NCI-H1436 (cell line): Measurements from ENCODE around the gene BCAS1.

Experiments
- DNase-seq: peaks from one replicate; lab custom pipeline; 2025; lab: John Stamatoyannopoulos, UW

The BCAS1 gene

DNA sequence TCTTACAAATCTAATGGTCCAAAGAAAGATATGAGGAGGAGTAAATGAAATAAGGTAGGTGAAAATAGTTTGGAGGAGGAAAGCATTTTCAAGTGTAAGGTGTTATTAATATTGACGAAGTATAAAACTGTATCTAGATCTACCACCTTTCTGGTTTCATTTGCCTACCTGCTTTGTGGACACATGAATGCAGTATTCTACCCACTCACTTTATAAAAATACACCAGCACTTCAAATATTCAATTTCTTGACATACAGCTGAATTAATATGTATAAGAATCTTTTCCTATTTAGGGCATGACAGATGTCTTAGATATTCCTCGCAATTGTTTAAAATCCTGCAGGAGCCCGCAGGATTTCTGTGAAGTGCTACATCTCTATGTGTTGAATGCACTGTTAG is 108.0 kb downstream of the BCAS1 start:
- no peak for DNase-seq

DNA sequence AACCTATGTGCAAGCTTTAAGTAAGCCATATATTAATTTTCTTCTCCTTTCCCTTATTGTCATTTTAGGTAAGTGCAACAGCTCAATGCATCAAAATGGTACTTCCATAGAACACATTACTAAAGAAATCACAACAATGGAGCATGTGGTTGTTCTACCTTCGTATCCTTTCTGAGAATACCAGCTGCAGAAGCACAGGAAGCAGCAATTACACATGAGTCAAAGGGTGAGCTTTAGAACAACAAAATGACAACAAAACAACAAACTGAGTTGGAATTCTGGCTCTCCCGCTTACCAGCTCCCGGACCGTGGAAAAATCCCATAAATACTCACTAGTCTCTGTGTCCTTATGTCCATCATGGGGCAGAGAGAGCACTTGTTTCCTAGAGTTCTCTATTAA is 108.9 kb downstream of the BCAS1 start:
- no peak for DNase-seq

DNA sequence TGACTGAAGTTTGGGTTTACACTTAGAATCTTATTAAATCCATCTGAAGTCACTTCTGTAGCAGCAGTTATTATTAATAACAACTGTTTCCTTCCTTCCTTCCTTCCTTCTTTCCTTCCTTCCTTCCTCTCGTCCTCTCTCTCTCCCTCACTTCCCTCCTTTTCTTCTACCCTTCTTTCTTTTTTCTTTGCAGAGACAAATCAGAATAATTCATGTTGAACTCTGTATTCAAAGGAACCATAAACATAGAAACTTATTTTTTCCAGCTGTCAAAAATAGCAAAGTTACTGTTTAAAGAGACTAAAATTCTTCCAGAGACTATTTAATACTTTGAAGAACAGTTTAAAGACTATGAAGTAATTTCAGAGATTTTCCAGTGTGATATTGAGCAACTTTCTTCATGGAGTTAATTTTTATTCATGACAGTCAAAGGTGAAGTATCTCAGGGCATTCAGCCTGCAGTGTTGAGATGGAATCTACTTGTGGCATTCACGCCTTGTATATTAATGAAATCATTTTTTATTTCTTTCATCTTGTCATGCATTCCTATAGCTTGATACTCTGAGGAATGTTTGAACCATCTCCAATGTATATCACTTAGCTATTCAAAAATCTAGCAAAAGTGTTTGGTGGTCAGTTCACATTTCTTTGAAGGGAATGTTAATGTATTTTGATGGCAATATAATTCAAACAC is 109.7 kb downstream of the BCAS1 start:
- DNase-seq, result no peak

DNA sequence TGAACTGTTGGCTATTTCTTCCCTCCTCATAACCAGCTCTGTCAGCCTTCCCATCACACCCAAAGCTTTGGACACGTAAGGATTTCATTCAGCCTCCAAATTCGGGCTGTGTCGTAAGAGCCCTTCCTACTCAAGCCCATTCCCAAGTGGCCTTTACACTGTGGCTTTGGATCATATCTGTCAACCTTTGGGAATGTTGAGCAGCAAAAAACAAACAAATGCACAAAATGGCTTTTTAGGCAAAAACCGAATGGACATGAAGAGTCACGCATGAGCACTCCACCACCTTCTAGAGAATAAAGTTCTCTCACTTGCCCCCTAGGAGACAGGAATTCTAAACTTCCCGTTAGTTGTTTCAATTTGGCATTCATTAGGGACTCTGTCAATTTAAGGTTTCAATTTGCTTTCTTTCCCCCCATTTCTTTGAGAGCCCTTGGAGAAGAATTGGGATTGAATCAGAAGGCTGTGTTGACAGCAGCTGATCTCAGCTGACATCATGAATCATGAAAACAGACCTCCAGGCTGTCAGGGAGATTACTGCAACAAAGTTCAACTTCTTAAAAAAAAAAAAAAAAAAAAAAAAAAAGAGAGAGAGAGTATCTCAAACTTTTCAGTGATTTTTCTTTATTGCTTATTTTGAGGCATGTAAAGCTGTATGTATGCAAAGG is 110.3 kb downstream of the BCAS1 start:
- DNase-seq, result no peak

DNA sequence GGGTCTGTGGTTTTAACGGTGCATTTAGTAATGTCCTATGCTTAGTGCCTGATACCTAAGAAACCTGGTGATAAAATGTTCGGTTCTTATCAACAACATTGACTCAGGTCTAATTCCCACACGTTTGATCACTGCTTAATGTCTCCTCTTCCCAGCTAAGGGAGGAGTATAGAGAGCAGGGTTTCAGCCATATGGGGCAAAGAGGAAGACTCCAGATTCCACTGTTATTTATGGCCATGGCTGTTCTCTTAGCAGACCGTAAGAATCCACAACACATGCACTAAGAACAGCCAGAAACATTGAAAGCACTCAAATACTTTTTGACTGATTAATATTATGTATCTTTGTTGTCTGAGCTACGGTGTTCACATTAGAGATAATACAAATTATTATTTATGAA is 112.1 kb downstream of the BCAS1 start:
- no peak for DNase-seq

DNA sequence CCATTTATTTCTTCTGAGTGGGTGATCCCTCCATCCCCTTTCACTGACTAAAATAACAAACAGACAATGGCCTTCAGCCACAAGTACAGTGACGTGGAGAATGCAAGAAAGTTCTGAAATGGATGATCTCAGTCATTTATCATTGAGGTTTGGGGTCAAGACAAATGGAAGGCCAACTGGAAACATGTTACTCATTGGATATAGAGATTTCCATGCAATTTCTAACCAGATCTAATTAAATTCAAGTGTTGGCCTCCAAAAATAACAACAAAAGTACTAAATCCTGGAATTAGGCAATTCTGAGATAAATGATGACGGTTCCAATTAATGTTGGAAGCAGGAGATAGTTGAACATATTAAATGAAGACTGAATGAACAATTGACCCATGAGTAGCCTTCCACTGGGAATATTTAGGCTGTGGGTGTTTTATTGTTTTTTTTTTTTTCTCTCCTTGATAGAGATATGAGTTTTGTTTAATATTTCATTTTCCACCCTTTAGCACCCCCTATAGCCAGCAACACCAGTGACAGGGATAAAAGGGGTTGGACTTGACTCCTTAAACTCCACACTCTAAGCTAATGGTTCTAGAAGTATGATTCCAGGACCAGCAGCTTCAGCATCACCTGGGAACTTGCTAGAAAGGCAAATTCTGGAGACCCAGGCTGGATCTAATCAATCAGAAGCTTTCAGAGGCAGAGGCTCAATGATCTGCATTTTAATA is 112.8 kb downstream of the BCAS1 start:
- no peak for DNase-seq

DNA sequence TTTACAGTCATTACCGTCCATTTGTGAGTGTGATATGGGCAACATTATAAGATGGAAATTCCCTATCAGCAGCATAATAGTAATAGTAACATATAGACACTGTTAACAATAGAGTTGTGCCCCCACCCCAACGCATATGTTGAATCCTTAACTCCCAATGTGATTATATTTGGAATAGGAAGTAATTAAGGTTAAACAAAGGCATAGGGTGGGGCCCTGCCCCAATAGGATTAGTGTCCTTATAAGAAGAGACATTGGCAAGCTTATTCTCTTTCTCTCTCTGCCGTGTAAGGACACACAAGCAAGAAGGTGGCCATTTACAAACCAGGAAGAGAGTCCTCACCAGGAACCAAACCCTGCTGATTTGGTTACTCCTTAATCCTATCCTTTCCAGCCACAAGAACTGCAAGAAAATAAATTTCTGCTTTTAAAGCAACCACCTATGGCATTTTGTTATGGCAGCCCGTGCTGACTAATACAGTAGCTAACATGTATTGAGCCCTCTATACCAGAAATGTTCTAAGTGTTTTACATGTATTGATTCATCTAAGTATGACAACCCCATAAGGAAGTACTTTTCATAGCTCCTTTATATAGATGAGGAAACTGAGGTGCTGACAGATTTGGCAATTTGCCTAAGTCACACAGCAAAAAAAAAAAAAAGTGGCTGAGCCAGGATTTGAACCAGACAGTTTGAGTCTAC is 114.2 kb downstream of the BCAS1 start:
- DNase-seq, result no peak

DNA sequence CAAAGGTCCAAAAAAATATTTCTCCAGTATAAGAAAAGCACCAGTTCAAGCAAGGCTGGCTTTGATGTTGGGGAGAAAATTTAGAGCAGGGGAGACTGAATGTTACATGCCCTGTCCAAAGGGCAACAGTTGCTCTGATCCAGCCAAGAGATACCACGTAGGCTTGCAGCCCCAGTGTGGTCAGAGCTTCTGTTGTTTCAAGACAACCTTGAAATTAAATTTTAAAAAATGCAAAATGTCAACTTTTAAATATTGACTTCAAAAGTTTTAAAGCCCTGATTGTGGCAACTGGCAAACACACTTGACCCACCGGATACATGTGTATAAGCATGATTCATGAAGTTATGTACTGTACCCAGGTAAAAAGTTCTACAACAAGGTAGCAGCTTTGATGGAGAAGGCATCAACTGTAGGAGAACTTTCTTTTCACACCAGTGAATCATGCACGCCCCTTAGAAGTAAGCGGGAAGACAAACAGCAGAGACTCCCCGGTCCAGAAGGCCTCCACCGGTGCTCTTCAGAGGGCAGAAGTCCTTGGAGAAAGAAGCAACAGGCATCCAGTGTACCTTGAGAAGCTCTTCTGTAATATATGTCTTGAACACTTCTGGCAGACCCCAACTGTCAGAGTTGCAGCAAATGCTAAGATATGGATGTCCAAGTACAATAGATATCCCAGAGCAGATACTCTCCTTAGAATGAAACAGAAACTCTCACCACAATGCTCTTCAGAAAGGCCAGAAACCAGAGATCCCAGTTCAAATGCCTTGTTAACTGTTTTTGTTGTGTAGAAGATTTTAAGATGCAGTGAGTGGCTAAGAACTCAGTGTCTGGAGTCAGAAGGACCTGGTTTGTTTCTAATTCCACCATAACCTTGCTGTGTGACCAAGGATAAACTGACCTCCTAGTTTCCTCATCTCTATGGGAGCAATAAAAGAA is 115.4 kb downstream of the BCAS1 start:
- DNase-seq, result no peak

DNA sequence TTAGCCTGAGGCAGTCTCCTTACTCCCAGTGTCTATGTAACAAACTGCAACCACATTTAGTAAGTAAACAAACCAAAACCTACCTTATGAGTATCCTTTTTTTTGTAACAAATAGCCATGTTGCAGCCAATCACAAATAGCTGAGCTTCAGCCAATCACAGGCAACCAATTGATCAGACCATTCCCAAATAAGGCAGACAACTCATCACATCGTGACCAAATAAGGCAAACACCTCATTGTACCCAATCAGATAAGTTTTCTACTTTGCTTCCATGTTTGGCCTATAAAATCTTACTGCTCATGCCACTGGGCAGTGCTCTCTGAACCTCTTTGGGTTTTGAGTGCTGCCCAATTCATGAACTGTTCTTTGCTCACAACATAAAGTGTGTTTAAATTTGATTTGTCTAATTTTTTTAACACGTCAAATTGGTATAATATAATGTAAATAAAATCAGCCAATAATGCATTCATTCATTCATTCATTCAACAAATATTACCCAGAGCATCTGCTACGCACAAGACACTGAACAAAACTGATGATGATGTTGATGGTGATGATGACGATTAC is 117.8 kb downstream of the BCAS1 start:
- DNase-seq, result no peak

DNA sequence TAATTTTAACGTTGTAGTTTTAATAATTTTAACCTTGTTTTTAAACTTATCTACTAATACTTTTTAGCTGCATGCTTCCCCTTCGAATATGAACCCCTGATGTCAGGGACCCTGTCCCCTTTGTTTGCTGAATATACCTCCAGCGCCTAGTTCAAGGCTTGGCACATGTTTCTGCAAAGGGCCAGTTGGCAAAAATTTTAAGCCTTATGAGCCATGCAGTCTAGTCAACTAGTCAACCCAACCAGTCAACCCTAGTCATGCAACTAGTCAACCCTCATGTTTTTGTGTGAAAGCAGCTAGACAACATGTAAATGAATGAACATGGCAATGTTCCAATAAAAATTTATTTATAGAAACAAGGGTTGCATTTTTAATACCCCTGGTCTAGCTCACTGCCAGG is 119.8 kb downstream of the BCAS1 start:
- no peak for DNase-seq

DNA sequence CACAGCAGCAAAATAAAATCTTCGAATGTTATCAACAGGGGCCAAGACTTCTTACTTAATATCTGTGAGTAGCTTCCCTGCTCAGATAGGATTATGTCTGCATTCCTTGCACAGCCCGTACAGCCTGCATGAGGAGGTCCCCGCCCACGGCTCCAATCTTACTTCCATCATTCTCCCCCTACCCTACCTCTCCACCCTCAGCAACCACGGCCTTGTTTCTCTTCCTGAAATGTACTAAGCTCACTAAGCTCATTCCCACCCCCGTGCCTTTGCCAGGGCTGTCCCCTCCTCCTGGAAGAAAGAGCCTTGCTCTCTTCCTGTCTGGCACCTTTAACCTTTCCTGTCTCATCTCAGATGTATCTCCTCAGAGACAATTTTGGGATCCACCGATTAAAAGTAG is 120.4 kb downstream of the BCAS1 start:
- no peak for DNase-seq

DNA sequence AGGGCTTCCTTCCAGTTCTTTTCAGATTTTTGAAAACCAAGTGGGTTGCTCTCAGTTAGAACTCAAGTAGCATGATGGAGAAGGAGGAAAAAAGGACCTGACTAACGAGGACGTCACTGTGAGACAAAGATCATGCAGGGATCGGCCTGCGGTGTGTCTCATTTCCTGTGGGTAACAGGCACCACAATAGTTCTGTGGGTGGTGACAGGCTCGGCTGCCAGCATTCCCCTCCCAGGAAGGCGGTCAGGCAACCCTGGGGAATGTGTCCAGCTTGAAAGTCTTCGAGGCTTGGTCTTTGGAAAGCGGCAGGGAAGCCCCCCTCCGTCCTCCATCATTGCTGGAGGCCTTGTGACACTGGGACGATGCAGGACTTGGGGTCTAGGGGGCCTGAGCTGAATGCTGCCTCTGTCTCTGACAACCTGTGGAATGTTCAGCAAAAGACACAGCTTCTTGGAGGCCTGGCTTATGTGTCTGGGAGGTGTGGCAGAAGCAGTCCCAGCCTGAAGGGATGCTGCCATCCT is 121.0 kb downstream of the BCAS1 start:
- DNase-seq, result no peak

DNA sequence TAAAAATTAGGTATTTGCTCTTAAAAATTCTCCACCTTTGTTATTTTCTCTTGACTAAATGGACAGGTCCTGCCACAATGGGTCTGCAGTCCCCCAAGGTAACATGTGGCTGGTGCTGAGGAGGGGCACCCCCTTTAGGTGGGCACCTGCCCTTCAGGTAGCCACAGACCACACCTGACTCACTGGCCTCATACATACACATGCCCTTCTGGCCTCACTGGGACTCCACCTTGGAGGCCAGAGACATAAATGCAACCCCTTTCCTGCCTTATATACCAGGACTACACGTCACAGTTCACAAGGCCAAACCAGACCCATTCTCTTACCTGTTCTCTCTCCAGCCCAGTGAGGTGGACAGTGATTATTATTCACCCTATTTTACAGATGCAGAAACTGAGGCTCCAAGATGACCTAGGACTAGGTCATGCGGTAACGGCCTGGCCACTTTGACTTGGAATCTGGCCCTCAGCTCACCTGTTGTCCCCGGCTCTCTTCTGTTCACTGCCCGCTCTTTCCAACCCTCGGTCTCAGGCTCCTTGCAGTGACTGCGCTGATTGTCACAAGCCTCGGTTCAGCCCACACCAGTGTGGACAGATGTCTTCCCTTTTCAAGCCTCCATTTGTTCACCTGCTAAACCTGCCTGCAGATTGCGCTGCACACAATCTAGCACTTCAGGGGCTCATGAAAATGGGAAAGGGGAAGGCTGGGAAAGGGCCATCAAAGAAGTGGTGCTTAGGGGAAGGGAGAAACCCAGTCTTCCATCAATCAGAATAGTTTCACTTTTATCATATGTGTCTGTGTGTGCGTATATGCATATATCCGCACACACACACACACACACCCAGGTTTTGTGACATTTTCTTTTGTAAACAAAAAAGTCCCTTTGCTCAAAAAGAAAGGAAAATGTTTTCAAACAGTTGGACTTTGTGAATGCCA is 121.7 kb downstream of the BCAS1 start:
- no peak for DNase-seq

DNA sequence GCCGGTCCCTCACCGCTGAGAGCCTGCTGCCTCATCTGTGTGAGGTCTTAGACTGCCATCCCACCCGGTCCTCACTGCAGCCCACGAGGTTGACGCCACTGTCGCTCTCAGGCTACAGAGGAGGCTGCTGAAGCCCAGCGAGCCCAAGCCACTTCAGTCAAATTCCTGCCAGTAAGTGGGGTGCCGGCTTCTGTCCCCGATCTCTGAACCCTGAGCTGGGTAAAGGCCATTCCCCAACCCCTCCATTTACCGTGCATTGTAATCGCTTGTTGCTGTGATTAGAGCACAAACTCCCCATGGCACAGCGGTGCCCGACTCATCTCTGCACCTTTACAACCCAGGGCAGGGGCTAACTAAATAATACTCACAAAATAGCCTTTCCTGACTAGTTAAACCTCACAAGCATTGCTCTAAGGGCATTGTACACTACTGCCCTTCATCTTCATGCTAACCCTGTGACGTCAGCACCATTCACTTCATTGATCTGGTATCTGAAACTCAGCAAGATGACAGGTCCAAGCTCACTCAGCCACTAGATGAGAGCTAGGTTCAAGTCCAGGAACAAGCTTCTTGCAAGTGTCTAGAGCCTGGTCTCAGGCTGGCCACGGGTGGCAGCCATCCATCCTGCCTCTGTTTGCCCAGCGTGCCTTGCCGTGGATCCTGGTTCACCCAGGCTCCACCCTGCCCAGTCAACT is 122.7 kb downstream of the BCAS1 start:
- no peak for DNase-seq

DNA sequence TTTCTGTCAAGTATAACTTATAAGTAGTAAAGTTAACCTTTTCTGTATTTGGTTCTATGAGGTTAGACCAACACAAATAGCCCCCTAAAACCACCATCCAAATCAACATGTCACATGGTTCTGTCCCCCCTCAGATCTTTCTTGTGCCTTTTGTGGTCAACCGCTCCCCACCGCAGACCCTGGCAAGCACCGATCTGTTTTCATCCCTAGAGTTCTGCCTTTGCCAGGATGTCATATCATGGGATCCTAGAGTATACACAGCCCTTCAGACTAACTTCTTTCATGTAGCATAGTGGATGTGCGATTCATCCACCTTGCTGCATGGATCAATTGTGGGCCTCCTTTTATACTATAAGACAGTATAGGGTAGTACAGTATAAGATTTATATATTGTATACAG is 124.3 kb downstream of the BCAS1 start:
- no peak for DNase-seq

DNA sequence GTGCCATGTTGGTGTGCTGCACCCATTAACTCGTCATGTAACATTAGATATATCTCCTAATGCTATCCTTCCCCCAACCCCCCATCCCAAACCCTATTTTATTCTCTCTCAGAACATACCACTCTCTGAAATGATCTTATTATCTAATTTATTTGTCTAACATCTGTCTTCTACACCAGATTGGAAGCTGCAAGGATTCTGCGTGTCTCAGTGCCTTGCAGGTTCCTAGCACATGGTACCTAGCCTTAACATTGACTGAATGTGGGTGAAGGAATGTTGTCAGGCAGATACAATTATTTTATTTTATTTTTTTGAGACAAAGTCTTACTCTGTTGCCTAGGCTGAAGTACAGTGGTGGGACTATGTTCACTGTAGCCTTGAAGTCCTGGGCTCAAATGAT is 124.9 kb downstream of the BCAS1 start:
- no peak for DNase-seq

DNA sequence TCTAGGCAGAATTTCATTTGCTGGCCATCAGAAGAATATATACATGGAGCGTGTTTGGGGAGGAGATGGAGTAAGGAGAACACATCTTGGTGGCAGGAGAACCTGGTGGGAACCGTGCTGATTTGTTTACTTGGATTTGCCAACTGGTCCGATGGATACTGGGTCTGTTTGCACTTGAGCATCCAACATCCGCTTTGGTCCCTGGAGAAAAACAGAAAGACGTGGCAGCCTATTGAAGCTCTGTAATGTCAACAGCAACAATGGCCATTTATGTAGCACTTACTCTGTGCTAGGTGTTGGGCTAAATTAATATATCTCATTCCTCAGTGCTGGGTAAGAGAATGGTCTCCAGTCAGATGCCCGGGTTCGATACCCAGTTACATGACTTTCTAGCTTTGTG is 125.6 kb downstream of the BCAS1 start:
- DNase-seq, result peak; percentile 1

DNA sequence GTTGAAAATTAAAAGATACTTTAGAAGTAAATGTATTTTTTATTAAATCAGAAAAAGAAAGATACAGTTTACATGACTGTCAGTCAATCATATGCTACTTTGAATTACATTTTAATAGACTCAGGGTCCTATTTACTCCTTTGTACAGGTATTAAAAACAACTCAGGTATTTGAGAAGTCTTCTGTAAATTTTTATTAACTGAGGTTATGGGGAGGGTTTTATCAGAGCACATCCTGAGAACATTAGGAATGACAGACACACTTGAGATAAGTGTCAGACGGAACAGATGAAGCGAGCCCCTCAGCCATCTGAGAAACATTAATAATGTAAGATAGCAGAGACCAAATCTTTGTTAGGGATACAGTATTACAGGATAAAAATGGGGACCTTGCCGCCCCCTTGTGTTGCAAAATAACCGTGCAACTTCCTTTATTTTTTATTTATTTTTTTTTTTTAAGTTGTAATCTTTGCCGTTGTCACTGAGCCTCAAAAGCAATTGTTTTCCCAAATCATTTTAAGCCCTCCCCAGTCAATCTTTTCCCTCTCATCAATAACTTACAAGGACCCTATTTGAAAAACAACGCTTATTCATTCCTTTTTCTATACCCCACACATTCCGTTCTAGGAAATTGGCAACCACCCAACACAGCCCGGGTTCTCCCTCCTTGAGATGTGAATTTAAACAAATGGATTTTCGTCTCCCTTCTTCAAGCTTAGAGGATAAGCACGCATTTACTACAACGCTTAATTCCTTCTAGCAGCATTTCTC is 126.7 kb downstream of the BCAS1 start:
- DNase-seq, result no peak

DNA sequence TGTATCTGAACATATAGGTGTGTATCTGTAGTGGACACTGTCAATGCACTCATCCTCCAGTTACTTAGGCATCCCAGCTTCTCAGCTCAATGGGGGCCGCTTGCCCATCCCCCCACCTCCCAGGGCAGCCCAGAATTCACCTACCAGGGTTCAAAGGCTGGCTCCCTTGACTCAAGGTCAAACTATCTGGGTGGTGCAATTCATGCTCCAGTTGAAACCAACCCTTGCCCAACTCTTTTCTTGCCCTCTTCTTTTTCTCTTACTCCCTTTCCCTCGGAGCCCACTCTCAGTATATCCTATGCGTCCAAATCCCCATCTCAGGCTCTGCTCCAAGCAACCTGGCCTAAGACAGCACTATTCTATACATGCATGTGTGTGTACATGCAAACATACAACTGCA is 127.4 kb downstream of the BCAS1 start:
- DNase-seq, result no peak
